Measurements from ENCODE around the gene PITPNM2. TPM values are rescaled to one million over a fixed set of nuclear protein-coding genes. Genes with fewer than 3 reads are reported as not detected.

Gene PITPNM2
- total RNA-seq: 1 to 10 TPM; 2.3 to 7.5 (median 2.4) TPM

- no peaks in the 10 kb centered on the region for H3K4me1 ChIP-seq
- peak in 1 of 2 donors; percentile 58 for DNase-seq (ENCODE audit: low spot score in 2 of 2)
- H3K36me3 ChIP-seq: no peaks in the 10 kb centered on the region
- H3K4me3 ChIP-seq: peak within 1 kb of the TSS; percentile 73 to 75 (median 74)
- no peaks in the 10 kb centered on the region for H3K27me3 ChIP-seq
- peak within 1 kb of the TSS; percentile 66 to 73 for H3K27ac ChIP-seq
- intact Hi-C loops (cut with DNase I; ENCODE audit: low total_unique reads): no loop called here
- H3K9me3 ChIP-seq: no peaks in the 10 kb centered on the region
- TF ChIP-seq POLR2A (IDR thresholded peaks at IDR 0.05) (no peak), POLR2AphosphoS5 (IDR thresholded peaks at IDR 0.05) (no peak)
- TF ChIP-seq, protein P1, sequence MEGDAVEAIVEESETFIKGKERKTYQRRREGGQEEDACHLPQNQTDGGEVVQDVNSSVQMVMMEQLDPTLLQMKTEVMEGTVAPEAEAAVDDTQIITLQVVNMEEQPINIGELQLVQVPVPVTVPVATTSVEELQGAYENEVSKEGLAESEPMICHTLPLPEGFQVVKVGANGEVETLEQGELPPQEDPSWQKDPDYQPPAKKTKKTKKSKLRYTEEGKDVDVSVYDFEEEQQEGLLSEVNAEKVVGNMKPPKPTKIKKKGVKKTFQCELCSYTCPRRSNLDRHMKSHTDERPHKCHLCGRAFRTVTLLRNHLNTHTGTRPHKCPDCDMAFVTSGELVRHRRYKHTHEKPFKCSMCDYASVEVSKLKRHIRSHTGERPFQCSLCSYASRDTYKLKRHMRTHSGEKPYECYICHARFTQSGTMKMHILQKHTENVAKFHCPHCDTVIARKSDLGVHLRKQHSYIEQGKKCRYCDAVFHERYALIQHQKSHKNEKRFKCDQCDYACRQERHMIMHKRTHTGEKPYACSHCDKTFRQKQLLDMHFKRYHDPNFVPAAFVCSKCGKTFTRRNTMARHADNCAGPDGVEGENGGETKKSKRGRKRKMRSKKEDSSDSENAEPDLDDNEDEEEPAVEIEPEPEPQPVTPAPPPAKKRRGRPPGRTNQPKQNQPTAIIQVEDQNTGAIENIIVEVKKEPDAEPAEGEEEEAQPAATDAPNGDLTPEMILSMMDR (IDR thresholded peaks at IDR 0.05): peak in 1 of 3 donors; percentile 64
These were observed at the start of gene PITPNM2 for GRCh38 chr12:123150744-123151456. Gene PITPNM2 (minus strand): TSS chr12:123151090. CDS start chr12:123034590, 116,500 bp downstream.

DNA sequence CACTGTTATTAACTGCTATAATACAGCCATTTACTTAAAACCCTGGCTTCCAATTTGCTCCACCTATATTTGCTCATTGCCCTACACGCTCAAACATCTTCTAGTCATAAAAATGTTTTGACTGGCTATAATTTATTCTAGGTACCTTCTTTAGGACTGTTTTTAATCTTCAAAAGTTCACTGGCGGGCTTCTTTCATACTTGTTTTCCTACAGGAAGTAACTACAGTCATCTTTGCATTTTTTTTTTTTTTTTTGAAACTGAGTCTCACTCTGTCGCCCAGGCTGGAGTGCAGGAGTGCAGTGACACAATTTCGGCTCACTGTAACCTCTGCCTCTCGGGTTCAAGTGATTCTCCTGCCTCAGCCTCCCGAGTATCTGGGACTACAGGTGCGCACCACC, 49.5 kb upstream of the PITPNM2 start:
- H3K27ac ChIP-seq: no peak overlapping the region
- H3K4me3 ChIP-seq: no peak overlapping the region
- H3K27me3 ChIP-seq: no peaks in the 10 kb centered on the region
- TF ChIP-seq, protein P1 (IDR thresholded peaks at IDR 0.05): no peak
- no peak for TF ChIP-seq POLR2A (IDR thresholded peaks at IDR 0.05)
- no peak for TF ChIP-seq POLR2AphosphoS5 (IDR thresholded peaks at IDR 0.05)
- no peaks in the 10 kb centered on the region for H3K9me3 ChIP-seq
- DNase-seq (ENCODE audit: low spot score in 2 of 2): no peak
- intact Hi-C loops (cut with DNase I; ENCODE audit: low total_unique reads): no loop called here
- no peaks in the 10 kb centered on the region for H3K36me3 ChIP-seq
- no peaks in the 10 kb centered on the region for H3K4me1 ChIP-seq

- intact Hi-C loops (cut with DNase I; ENCODE audit: low total_unique reads): no loop called here
- no peaks in the 10 kb centered on the region for H3K27me3 ChIP-seq
- no peaks in the 10 kb centered on the region for H3K4me1 ChIP-seq
- TF ChIP-seq POLR2A (IDR thresholded peaks at IDR 0.05): no peak
- TF ChIP-seq POLR2AphosphoS5 (IDR thresholded peaks at IDR 0.05): no peak
- TF ChIP-seq, protein P1 (IDR thresholded peaks at IDR 0.05): no peak
- no peak overlapping the region for H3K27ac ChIP-seq
- no peak for DNase-seq (ENCODE audit: low spot score in 2 of 2)
- no peak overlapping the region for H3K4me3 ChIP-seq
- no peaks in the 10 kb centered on the region for H3K36me3 ChIP-seq
- no peaks in the 10 kb centered on the region for H3K9me3 ChIP-seq
These were observed 49.0 kb upstream of the PITPNM2 start for GRCh38 chr12:123199936-123200335.

DNA sequence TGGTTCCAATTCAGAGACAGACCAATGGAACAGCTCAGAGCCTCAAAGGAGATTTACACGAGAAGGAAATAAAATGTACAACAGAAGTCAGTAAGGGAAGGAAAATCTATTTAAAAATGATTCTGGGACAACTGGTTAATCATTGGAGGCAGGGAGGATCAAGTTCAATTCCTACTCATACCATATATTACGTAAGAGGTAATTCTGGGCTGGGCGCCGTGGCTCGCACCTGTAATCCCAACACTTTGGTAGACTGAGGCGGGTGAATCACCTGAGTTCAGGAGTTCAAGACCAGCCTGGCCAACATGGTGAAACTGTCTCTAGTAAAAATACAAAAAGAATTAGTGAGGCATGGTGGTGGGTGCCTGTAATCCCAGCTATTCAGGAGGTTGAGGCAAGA, 36.7 kb upstream of the PITPNM2 start:
- no peak overlapping the region for H3K27ac ChIP-seq
- TF ChIP-seq POLR2AphosphoS5 (IDR thresholded peaks at IDR 0.05) (no peak), POLR2A (IDR thresholded peaks at IDR 0.05) (no peak)
- TF ChIP-seq, protein P1 (IDR thresholded peaks at IDR 0.05): no peak
- no peak for DNase-seq (ENCODE audit: low spot score in 2 of 2)
- no peaks in the 10 kb centered on the region for H3K36me3 ChIP-seq
- no peaks in the 10 kb centered on the region for H3K27me3 ChIP-seq
- intact Hi-C loops (cut with DNase I; ENCODE audit: low total_unique reads): no loop called here
- no peak overlapping the region for H3K4me3 ChIP-seq
- no peaks in the 10 kb centered on the region for H3K9me3 ChIP-seq
- no peaks in the 10 kb centered on the region for H3K4me1 ChIP-seq

DNA sequence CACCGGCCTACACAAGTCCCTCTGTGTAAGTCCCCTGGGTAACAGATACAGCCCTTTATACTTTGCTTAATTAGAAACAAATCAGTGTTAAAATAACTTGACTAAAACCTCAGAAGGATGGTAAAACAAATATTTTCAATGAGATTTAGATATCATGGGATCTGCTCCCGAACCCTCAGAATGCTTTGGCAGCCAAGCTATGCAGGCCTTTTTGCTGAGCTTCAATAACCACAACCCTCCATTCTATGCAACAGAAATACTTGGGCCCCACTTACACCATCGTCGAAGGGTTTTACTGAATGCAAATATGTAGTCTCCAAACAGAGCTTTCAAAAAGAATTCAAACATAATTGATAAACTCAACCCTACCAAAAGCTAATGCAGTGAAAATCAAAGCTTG, 29.3 kb upstream of the PITPNM2 start:
- H3K9me3 ChIP-seq: no peaks in the 10 kb centered on the region
- no peaks in the 10 kb centered on the region for H3K4me1 ChIP-seq
- H3K4me3 ChIP-seq: no peak overlapping the region
- intact Hi-C loops (cut with DNase I; ENCODE audit: low total_unique reads): no loop called here
- no peak overlapping the region for H3K27ac ChIP-seq
- no peak for TF ChIP-seq POLR2A (IDR thresholded peaks at IDR 0.05)
- TF ChIP-seq, protein P1 (IDR thresholded peaks at IDR 0.05): no peak
- TF ChIP-seq POLR2AphosphoS5 (IDR thresholded peaks at IDR 0.05): no peak
- no peaks in the 10 kb centered on the region for H3K36me3 ChIP-seq
- H3K27me3 ChIP-seq: no peaks in the 10 kb centered on the region
- DNase-seq (ENCODE audit: low spot score in 2 of 2): no peak
